H1 (cell line): Measurements from ENCODE around the gene PTPRCAP.

Experiments used
- CHD1 ChIP-seq: IDR thresholded peaks from 2 replicates; pipeline ENCODE4 v1.6.1; 2012; ENCODE audit warnings: low read depth, low read length, improper control_type of control experiment
- CHD2 ChIP-seq: IDR thresholded peaks from 2 replicates; pipeline ENCODE4 v1.6.1; 2012; ENCODE audit warnings: low read length, improper control_type of control experiment
- EP300 ChIP-seq, 2 experiments: IDR thresholded peaks; 1 replicate in 1 of 2; 2 replicates in 1 of 2; pipeline ENCODE4 v1.6.1; 2011 to 2012; ENCODE audit warnings: low read depth in 2 of 2, low read length in 2 of 2, mild to moderate bottlenecking in 2 of 2, borderline replicate concordance in 1 of 2, inconsistent platforms in 1 of 2, moderate library complexity in 1 of 2
- EZH2 ChIP-seq: fragments of 200-600 bp; sonication (generic); IDR thresholded peaks from 2 replicates; pipeline ENCODE4 v1.7.1; 2012; ENCODE audit warnings: low read depth, mild to moderate bottlenecking, moderate library complexity, low read length, inconsistent platforms; ENCODE audit not compliant: severe bottlenecking
- POU5F1 ChIP-seq: IDR thresholded peaks from 2 replicates; pipeline ENCODE4 v1.6.1; 2011; ENCODE audit warnings: low read depth, mild to moderate bottlenecking, low read length, moderate library complexity
- RAD21 ChIP-seq, 2 experiments: IDR thresholded peaks in 1 of 2; conservative IDR thresholded peaks in 1 of 2; 2 replicates each; pipeline ENCODE4 v1.6.1; 2011; ENCODE audit warnings: low read depth in 2 of 2, low read length in 2 of 2, improper control_type of control experiment in 1 of 2, inconsistent platforms in 1 of 2, mild to moderate bottlenecking in 1 of 2, moderate library complexity in 1 of 2
- RXRA ChIP-seq: IDR thresholded peaks from 2 replicates; pipeline ENCODE4 v1.6.1; 2011; ENCODE audit warnings: low read depth, mild to moderate bottlenecking, low read length, moderate library complexity; ENCODE audit not compliant: insufficient read depth
- SIX5 ChIP-seq: IDR thresholded peaks from 2 replicates; pipeline ENCODE4 v1.6.1; 2011; ENCODE audit warnings: mild to moderate bottlenecking, low read depth, low read length
- SRF ChIP-seq: IDR thresholded peaks from 2 replicates; pipeline ENCODE4 v1.6.1; 2011; ENCODE audit warnings: mild to moderate bottlenecking, low read depth, low read length, moderate library complexity
- TAF1 ChIP-seq: IDR thresholded peaks from 2 replicates; pipeline ENCODE4 v1.6.1; 2011; ENCODE audit warnings: mild to moderate bottlenecking, low read depth, low read length
- ZNF274 ChIP-seq: IDR thresholded peaks from 2 replicates; pipeline ENCODE4 v1.7.0; 2012; ENCODE audit warnings: low read length, borderline replicate concordance; ENCODE audit errors: extremely low read depth
- TF ChIP-seq, protein P1 (sequence below), 3 experiments: IDR thresholded peaks; 1 replicate in 2 of 3; 2 replicates in 1 of 3; pipeline versions ENCODE4 v1.5.1 to v1.6.1; 2011; ENCODE audit warnings: low read length in 3 of 3, mild to moderate bottlenecking in 3 of 3, inconsistent platforms in 2 of 3, low read depth in 1 of 3, moderate library complexity in 1 of 3; ENCODE audit not compliant: insufficient read depth in 1 of 3; ENCODE audit errors: control extremely low read depth in 1 of 3
- TF ChIP-seq, protein P2 (sequence below): IDR thresholded peaks from 2 replicates; pipeline ENCODE4 v1.6.1; 2012; ENCODE audit warnings: inconsistent platforms

DNA sequence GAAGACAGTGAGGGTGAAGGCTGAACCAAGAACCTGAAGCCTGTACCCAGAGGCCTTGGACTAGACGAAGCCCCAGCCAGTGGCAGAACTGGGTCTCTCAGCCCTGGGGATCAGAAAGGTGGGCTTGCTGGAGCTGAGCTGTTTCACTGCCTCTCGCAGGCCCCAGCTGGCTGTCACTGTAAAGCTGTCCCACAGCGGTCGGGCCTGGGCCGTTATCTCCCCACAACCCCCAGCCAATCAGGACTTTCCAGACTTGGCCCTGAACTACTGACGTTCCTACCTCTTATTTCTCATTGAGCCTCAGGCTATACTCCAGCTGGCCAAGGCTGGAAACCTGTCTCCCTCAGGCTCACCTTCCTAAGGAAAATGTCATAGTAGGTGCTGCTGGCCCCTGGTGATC is 39.9 kb downstream of the PTPRCAP start:
- TF ChIP-seq SIX5, result no peak
- no peak for TF ChIP-seq CHD2
- TF ChIP-seq POU5F1, result no peak
- TF ChIP-seq, protein P1, sequence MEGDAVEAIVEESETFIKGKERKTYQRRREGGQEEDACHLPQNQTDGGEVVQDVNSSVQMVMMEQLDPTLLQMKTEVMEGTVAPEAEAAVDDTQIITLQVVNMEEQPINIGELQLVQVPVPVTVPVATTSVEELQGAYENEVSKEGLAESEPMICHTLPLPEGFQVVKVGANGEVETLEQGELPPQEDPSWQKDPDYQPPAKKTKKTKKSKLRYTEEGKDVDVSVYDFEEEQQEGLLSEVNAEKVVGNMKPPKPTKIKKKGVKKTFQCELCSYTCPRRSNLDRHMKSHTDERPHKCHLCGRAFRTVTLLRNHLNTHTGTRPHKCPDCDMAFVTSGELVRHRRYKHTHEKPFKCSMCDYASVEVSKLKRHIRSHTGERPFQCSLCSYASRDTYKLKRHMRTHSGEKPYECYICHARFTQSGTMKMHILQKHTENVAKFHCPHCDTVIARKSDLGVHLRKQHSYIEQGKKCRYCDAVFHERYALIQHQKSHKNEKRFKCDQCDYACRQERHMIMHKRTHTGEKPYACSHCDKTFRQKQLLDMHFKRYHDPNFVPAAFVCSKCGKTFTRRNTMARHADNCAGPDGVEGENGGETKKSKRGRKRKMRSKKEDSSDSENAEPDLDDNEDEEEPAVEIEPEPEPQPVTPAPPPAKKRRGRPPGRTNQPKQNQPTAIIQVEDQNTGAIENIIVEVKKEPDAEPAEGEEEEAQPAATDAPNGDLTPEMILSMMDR (IDR thresholded peaks at IDR 0.05; ENCODE audit: control extremely low read depth in 1 of 3, insufficient read depth in 1 of 3, low read depth in 1 of 3, low read length in 3 of 3), result no peak
- TF ChIP-seq, protein P2, sequence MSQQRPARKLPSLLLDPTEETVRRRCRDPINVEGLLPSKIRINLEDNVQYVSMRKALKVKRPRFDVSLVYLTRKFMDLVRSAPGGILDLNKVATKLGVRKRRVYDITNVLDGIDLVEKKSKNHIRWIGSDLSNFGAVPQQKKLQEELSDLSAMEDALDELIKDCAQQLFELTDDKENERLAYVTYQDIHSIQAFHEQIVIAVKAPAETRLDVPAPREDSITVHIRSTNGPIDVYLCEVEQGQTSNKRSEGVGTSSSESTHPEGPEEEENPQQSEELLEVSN, result no peak
- TF ChIP-seq CHD1, result no peak
- TF ChIP-seq RXRA, result no peak
- no peak for TF ChIP-seq TAF1
- TF ChIP-seq EZH2, result no peak
- no peak for TF ChIP-seq SRF
- TF ChIP-seq EP300 (IDR thresholded peaks at IDR 0.05; ENCODE audit: borderline replicate concordance in 1 of 2, low read depth in 2 of 2, low read length in 2 of 2), result no peak
- TF ChIP-seq RAD21 (IDR thresholded peaks at IDR 0.05 in 1 of 2, conservative IDR thresholded peaks at IDR 0.05 in 1 of 2; ENCODE audit: low read depth in 2 of 2, low read length in 2 of 2), result no peak
- TF ChIP-seq ZNF274, result no peak
